COLO668 (cell line): Measurements from ENCODE around the gene TRAPPC6A.

Experiments used
- DNase-seq: peaks from one replicate; lab custom pipeline; 2025; ENCODE audit not compliant: unreplicated experiment; lab: John Stamatoyannopoulos, UW

TRAPPC6A gene

GRCh38 chr19:45133661-45134060 lies 44.4 kb downstream of the TRAPPC6A start:
- DNase-seq, result no peak

- peak; percentile 98 for DNase-seq
Measured at GRCh38 chr19:45130888-45131615, 47.0 kb downstream of the TRAPPC6A start.

DNA sequence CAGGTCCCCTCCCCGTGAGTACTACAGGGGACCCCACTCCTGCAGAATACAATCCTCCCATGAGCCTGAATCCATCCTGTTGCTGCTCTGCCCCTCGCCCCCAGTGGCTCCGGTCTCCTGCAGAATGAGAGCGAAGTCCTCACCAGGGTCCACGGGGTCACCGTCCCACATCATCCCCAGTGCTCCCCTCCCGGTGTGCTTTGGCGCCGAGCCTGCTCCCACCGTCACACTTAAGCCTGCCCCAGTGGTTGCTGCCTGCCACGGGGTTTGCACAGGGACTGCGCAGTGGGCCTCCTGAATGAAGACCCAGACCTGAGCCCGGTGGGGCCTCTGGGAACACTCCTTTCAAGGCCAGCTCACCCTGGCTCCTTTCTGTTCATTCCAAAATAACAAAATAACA lies 47.8 kb downstream of the TRAPPC6A start:
- DNase-seq, result no peak

DNA sequence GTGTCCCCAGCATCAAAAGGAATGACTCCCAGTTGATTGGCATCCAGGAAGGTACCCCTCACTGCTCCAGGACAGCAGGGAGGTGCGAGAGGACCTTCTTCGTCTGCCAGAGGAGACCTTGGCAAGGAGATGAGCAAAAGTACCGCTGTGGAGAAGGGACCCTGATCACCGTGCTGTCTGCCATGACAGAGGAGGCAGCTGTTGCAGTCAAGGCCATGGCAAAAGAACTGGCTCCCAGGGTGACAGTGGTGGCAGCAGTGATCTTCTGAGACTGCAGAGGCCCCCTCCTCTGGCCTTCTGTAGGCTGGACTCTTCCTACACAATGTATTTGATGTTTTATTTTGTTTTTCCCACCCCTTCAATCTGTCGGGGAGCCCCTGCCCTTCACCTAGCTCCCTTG lies 49.2 kb downstream of the TRAPPC6A start:
- DNase-seq, result no peak

DNA sequence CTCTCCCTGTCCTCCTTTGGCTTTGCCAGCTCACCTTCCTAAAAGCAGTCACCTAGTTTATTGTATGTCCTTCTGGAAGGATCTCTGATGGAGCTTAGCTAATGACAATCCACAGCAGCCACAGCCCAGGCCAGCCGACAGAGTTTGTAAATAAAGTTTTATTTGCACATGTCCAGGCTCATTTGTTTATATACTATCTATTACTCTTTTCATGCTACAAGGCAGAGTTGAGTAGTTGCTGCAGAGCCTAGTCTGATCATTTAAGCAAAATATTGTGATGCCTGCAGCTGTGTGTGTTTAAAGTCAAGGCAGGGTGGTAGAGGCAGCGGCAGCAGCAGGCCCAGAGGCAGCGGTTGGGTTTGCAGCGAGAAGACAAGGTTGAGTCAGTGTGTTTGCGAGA lies 49.9 kb downstream of the TRAPPC6A start:
- DNase-seq, result peak; percentile 30

- DNase-seq, result no peak
Measured at GRCh38 chr19:45126654-45127053, 51.4 kb downstream of the TRAPPC6A start.

GRCh38 chr19:45125975-45126493 lies 52.0 kb downstream of the TRAPPC6A start:
- peak; percentile 76 for DNase-seq

GRCh38 chr19:45125360-45125759 lies 52.7 kb downstream of the TRAPPC6A start:
- no peak for DNase-seq

- no peak for DNase-seq
Measured at GRCh38 chr19:45124021-45124420, 54.0 kb downstream of the TRAPPC6A start.

DNA sequence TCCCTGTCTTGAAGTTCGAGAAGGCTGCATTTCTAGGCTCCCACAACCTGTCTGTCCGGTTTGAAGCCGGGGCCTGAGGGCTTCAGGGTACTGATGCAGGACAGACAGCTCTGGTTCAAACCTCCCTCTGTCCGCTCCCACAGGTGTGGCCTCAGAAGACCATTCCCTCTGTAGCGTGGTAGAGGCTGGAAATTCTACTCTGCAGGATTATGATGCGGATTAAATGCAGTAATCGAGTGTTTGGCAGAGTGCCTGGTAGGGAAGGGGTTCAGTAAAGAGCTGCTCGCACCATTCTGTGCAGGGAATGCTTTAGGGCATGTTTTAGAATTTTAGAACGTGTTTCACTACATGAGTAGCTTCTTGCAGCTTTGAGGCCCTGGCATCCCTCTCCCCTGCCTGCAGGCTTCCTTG lies 54.6 kb downstream of the TRAPPC6A start:
- DNase-seq, result no peak

DNA sequence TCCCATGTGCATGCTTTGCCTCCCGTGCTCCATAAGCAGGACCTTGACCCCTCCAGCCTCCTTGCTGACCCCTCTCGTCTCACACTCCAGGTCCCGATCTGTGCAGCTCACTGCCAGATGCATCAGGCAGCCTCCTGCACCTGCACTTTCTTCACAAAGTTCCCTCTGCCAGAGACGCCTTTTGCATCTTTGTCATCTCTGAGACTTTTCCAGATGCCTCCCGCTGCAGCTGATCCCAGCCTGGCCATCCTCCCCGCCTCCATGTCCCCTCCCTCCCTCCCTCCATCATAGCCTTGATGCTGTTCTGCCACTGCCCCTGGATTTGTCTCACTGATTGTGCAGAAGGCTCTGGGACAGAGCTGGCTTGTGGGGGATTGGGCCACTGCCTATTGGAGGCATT lies 55.2 kb downstream of the TRAPPC6A start:
- DNase-seq, result no peak

DNA sequence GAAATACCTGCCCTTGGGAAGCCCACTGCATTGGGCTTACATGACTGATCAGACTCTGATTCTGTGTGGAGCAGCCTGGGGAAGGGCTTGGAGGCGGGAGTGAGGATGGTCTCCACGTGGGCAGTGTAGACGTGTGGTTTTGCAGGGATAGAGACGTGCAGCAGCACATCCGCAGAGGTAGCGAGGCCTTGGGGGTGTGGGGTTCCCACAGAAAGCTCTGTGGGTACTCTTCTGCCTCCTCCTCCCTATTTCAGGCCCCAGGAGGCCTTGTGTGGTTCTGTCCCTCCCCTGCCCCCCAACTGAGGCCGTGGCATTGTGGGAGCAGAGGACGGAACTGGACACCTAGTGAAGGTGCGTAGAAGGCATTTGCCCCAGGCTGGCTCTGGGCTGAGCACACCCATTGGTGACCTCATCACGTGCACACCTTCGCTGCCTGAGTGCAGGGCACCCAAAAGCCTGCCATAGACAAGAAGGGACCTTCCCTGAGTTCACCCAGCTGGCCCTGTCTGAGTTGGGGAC lies 56.2 kb downstream of the TRAPPC6A start:
- no peak for DNase-seq

DNA sequence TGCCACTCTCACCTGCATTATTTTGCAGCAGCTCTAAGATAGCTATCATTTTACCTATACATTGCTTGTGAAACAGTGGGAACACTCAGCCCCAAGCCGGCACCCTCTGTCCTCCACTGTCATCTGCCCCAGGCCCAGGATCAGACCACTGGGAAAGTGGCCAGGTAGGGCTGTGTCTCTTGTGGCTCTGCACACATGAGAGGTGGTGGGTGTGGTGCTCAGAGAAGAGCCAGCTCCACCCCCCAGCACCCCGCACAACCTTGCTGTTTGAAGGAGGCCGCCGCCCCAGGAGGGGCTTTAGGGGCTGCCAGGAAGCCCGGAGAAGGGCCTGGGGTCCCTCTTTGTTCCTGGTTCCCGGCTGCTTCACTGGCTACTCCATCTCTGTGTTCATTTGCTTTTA lies 58.5 kb downstream of the TRAPPC6A start:
- peak; percentile 11 for DNase-seq

- peak; percentile 71 for DNase-seq
Measured at GRCh38 chr19:45118591-45119355, 59.3 kb downstream of the TRAPPC6A start.

DNA sequence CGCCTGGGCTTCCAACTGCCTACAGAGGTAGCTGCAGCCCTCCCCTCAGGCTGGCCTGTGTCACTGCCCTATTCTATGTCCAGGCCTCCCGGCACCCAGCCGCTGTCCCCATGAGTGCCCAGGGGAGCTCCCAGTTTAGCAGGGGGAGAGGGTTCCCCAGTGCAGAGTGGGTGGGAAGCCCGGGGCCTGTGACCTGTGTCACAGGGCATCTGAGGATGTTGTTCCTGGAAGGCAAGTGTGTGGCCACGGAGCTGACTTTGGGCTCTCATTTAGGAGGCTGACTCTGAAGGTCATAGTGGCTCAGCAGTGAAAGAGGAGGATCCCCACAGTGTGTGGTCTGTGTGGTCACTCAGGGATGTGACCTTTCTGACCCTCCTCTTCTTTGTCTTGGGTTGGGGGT lies 59.9 kb downstream of the TRAPPC6A start:
- DNase-seq, result peak; percentile 62

DNA sequence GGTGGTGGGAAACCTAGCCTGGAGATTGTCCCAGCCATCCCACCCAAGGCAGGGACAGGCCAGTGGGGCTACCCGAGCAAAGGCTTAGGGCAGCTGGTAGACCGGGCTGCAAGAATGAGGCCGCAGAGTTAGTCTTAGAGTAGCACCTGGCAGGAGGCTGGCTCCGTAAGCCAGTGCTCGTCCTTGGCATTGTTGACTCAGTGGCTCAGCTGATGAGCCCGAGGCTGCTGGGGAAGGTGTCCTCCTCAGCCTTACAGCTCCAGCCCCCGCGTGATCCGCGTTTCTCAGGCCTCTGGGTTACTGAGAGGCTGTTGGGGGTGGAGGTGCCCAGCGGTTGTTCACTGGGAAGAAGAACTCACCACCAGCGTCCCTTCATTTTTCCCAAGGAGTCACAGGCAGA lies 60.4 kb downstream of the TRAPPC6A start:
- peak; percentile 65 for DNase-seq

DNA sequence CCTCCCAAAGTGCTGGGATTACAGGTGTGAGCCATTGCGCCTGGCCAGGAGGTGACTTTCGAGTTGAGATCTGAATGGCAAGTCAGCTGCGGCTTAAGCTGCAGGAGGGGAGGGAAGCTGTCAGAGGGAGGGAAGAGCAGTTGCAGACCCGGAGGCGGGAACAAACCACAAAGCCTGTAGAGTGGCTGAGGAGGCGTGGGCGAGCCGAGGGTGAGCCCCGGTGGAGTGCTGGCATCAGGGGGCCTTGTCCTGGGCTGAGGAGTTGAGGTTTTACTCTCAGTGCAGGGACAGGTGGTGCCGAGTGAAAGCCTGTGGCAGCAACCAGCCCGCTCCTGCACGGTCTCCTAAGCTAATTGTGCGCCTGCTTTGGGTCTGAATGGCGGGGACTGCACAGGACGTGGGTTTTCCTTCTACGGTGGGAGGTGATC lies 60.9 kb downstream of the TRAPPC6A start:
- peak; percentile 79 for DNase-seq

- peak; percentile 75 for DNase-seq
Measured at GRCh38 chr19:45115809-45116615, 62.0 kb downstream of the TRAPPC6A start.

GRCh38 chr19:45114116-45114515 lies 63.9 kb downstream of the TRAPPC6A start:
- DNase-seq, result no peak

GRCh38 chr19:45113628-45114027 lies 64.4 kb downstream of the TRAPPC6A start:
- DNase-seq, result peak; percentile 93
